ENCODE measurements around the gene GAGE12E. TPM values are rescaled to one million over a fixed set of nuclear protein-coding genes. Genes with fewer than 3 reads are reported as not detected.

The GAGE12E gene
- total RNA-seq, 4 donors from 2014 or later, result not detected

Other genes starting within 250 kb of the GAGE12E start
- gene GAGE10, start 247.6 kb upstream of the GAGE12E start, total RNA-seq, result not detected
- gene GAGE12J, start 229.3 kb upstream of the GAGE12E start, total RNA-seq, result not detected
- not detected for gene GAGE13, start 219.7 kb upstream of the GAGE12E start, total RNA-seq
- not detected for gene GAGE12C, start 19.1 kb upstream of the GAGE12E start, total RNA-seq
- not detected for gene GAGE12D, start 9.6 kb upstream of the GAGE12E start, total RNA-seq
- gene GAGE12F, start 9.6 kb downstream of the GAGE12E start, total RNA-seq, result not detected
- gene GAGE12G, start 19.1 kb downstream of the GAGE12E start, total RNA-seq, result not detected
- not detected for gene GAGE12H, start 28.7 kb downstream of the GAGE12E start, total RNA-seq
- gene GAGE2A, start 38.2 kb downstream of the GAGE12E start, total RNA-seq, result not detected
- gene GAGE1, start 47.7 kb downstream of the GAGE12E start, total RNA-seq, result not detected
- gene PAGE1, start 144.7 kb downstream of the GAGE12E start, total RNA-seq, result not detected

Measured in suprapubic skin (tissue), 4 donors.